Ishikawa (cell line): ENCODE data around the gene SLC13A5.

ENCODE experiments used
- CEBPB ChIP-seq: IDR thresholded peaks from 2 replicates; pipeline ENCODE4 v1.6.1; 2012
- CREB1 ChIP-seq: IDR thresholded peaks from 2 replicates; pipeline ENCODE4 v1.6.1; 2012; ENCODE audit warnings: low read depth
- EGR1 ChIP-seq: IDR thresholded peaks from 2 replicates; pipeline ENCODE4 v1.6.1; 2012
- EP300 ChIP-seq: IDR thresholded peaks from 2 replicates; pipeline ENCODE4 v1.6.1; 2012; ENCODE audit warnings: borderline replicate concordance
- FOXM1 ChIP-seq: IDR thresholded peaks from 2 replicates; pipeline ENCODE4 v1.6.1; 2012; ENCODE audit warnings: low read depth, borderline replicate concordance
- NFIC ChIP-seq: IDR thresholded peaks from 2 replicates; pipeline ENCODE4 v1.6.1; 2012
- RAD21 ChIP-seq: IDR thresholded peaks from 2 replicates; pipeline ENCODE4 v1.6.1; 2012; ENCODE audit warnings: low read depth
- REST ChIP-seq: IDR thresholded peaks from 2 replicates; pipeline ENCODE4 v1.6.1; 2012; ENCODE audit warnings: low read depth, mild to moderate bottlenecking
- TAF1 ChIP-seq: IDR thresholded peaks from 2 replicates; pipeline ENCODE4 v1.6.1; 2012; ENCODE audit warnings: low read depth, mild to moderate bottlenecking
- TCF12 ChIP-seq: IDR thresholded peaks from 2 replicates; pipeline ENCODE4 v1.6.1; 2012; ENCODE audit warnings: low read depth
- TEAD4 ChIP-seq: IDR thresholded peaks from 2 replicates; pipeline ENCODE4 v1.6.1; 2012
- USF1 ChIP-seq: IDR thresholded peaks from 2 replicates; pipeline ENCODE4 v1.6.1; 2012
- YY1 ChIP-seq: IDR thresholded peaks from 2 replicates; pipeline ENCODE4 v1.6.1; 2012; ENCODE audit warnings: low read depth
- ZBTB7A ChIP-seq: IDR thresholded peaks from 2 replicates; pipeline ENCODE4 v1.6.1; 2012; ENCODE audit warnings: low read depth
- TF ChIP-seq, protein P1 (sequence below): IDR thresholded peaks from 2 replicates; pipeline ENCODE4 v1.6.1; 2012

The SLC13A5 gene

GRCh38 chr17:6755281-6755680 is 42.1 kb upstream of the SLC13A5 start:
- no peak for TF ChIP-seq USF1
- TF ChIP-seq TAF1 = no peak
- TF ChIP-seq CREB1 = no peak
- no peak for TF ChIP-seq TCF12
- TF ChIP-seq, protein P1, sequence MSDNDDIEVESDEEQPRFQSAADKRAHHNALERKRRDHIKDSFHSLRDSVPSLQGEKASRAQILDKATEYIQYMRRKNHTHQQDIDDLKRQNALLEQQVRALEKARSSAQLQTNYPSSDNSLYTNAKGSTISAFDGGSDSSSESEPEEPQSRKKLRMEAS = no peak
- TF ChIP-seq EP300 = no peak
- no peak for TF ChIP-seq YY1
- no peak for TF ChIP-seq CEBPB
- no peak for TF ChIP-seq ZBTB7A
- TF ChIP-seq REST = no peak
- no peak for TF ChIP-seq FOXM1
- no peak for TF ChIP-seq RAD21
- TF ChIP-seq EGR1 = no peak

- TF ChIP-seq CREB1 (no peak), EP300 (no peak), TEAD4 (no peak), USF1 (no peak), RAD21 (no peak), YY1 (no peak)
Measured at GRCh38 chr17:6753546-6753945, 40.4 kb upstream of the SLC13A5 start.

DNA sequence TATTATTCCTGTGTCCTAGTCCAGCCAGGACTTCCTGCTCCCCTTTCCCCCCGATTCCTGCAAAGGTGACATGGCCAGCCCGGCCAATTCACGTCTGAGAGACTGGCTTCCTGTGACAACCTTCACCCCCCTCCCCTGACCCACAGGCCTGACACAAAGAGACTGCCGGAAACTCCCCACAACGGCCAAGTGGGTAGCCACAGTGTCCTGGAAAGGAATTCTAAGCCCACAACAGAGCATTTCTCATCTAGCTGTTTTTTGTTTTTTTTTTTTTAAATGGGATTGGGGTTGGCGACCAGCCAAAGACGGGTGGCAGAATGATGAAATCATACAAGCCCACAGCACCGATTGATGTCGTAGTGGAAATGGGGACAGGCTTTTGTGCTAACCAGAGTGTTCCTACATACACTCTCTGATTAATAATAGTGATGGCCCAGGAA is 39.9 kb upstream of the SLC13A5 start:
- TF ChIP-seq CREB1 = no peak
- no peak for TF ChIP-seq CEBPB
- no peak for TF ChIP-seq FOXM1
- TF ChIP-seq ZBTB7A = no peak
- TF ChIP-seq REST = no peak
- no peak for TF ChIP-seq YY1
- no peak for TF ChIP-seq RAD21
- no peak for TF ChIP-seq TCF12
- TF ChIP-seq USF1 = no peak
- no peak for TF ChIP-seq EGR1

DNA sequence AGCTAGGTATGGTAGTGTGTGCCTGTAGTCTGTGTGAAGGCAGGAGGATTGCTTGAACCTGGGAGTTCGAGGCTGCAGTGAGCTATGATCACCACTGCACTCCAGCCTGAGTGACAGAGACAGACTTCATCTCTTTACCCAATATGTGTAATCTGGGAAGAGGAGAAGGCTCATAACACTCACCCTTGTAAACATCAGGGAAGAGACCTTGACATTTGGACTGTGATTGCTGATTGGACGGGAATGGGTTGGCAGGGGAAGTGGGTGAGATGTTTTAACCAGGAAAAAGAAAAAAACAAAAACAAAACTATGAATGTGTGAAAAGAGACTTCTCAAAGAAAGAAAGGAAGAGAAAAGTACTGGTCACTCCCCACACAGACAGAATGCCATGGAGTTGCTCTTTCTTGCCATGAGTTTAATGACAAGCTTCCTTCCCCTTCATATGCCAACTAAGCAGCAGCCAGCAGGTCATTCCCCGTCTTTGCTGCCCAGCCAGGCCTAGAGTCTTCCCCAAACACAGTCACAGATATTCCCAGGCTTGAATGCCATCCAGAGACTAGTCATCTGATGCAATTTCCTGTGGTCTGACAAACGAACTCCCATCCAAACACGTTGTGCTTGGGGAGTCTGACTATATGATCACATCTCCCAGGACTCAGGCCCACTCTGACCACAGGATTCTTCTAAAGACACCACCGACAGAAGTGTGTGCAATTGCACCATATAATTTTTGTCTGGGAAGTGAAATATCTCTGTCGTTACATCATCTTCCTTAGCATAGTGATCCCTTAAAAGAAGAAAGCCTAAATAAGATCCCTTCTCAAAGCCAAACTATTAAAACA is 39.1 kb upstream of the SLC13A5 start:
- no peak for TF ChIP-seq FOXM1
- TF ChIP-seq YY1 = no peak
- no peak for TF ChIP-seq EP300
- no peak for TF ChIP-seq ZBTB7A
- TF ChIP-seq USF1 = no peak
- TF ChIP-seq NFIC = no peak
- no peak for TF ChIP-seq TCF12
- TF ChIP-seq CREB1 = no peak
- no peak for TF ChIP-seq TAF1
- no peak for TF ChIP-seq TEAD4
- TF ChIP-seq EGR1 = no peak

- no peak for TF ChIP-seq REST
- no peak for TF ChIP-seq FOXM1
- TF ChIP-seq NFIC = no peak
- no peak for TF ChIP-seq TEAD4
- TF ChIP-seq RAD21 = peak; percentile 24; the same call in 1 of the 2 replicates
- TF ChIP-seq TCF12 = no peak
- TF ChIP-seq EP300 = no peak
- TF ChIP-seq, protein P1 = no peak
Measured at GRCh38 chr17:6749519-6749918, 36.4 kb upstream of the SLC13A5 start.
